Frontal cortex (tissue), 4 donors: ENCODE measurements around the gene FGFR4. TPM values are rescaled to one million over a fixed set of nuclear protein-coding genes. Genes with fewer than 3 reads are reported as not detected.

Experiments used
- DNase-seq, 2 donors: peaks; one replicate each; pipeline ENCODE4 v3.0.0; 2012; ENCODE audit warnings: low spot score in 2 of 2
- FAIRE-seq: peaks from 2 replicates; lab custom pipeline; 2012; peaks lifted over from hg19 to GRCh38; lab: Jason Lieb, UNC
- total RNA-seq: library from RNA; depleted of rRNA; stranded (reverse); fragments of >200 nt; gene quantifications from one replicate; pipeline ENCODE4 v1.2.3, GENCODE V29; 2014
- donor health status: control.
- donor health status: control.
- donor health status: control.

FGFR4 gene
- total RNA-seq, 1 donor from 2014 or later = 1.2 TPM

GRCh38 chr5:177083357-177083756, 3.4 kb upstream of the FGFR4 start:
- FAIRE-seq = no peak
- DNase-seq = no peak

- no peak for FAIRE-seq
These were observed 2.5 kb upstream of the FGFR4 start for GRCh38 chr5:177084175-177084574.

GRCh38 chr5:177085985-177086653, 596 bp upstream of the FGFR4 start:
- DNase-seq (no peak), FAIRE-seq (no peak)

More at GRCh38 chr5:177084175-177084574, 2.5 kb upstream of the FGFR4 start:
- no peak for DNase-seq

GRCh38 chr5:177087398-177088005, 787 bp downstream of the FGFR4 start:
- DNase-seq (no peak), FAIRE-seq (no peak)

- FAIRE-seq (no peak), DNase-seq (no peak)
These were observed 2.4 kb downstream of the FGFR4 start for GRCh38 chr5:177089127-177089526.

GRCh38 chr5:177089825-177090641, 3.3 kb downstream of the FGFR4 start:
- DNase-seq = no peak
- FAIRE-seq = no peak

GRCh38 chr5:177090813-177091212, 4.1 kb downstream of the FGFR4 start:
- FAIRE-seq (no peak), DNase-seq (no peak)

- FAIRE-seq = no peak
- no peak for DNase-seq
These were observed 4.5 kb downstream of the FGFR4 start for GRCh38 chr5:177091232-177091631.

- DNase-seq (no peak), FAIRE-seq (no peak)
These were observed 5.7 kb downstream of the FGFR4 start for GRCh38 chr5:177092178-177093081.

GRCh38 chr5:177093082-177093712, 6.5 kb downstream of the FGFR4 start:
- FAIRE-seq (no peak), DNase-seq (no peak)

- DNase-seq (no peak), FAIRE-seq (no peak)
These were observed 7.1 kb downstream of the FGFR4 start for GRCh38 chr5:177093803-177094202.

GRCh38 chr5:177094224-177095087, 7.7 kb downstream of the FGFR4 start:
- FAIRE-seq = no peak

GRCh38 chr5:177095088-177095669, 8.5 kb downstream of the FGFR4 start:
- DNase-seq = no peak
- no peak for FAIRE-seq

More at GRCh38 chr5:177094224-177095087, 7.7 kb downstream of the FGFR4 start:
- peak in 1 of 2 donors; percentile 52 for DNase-seq

- FAIRE-seq (no peak), DNase-seq (no peak)
These were observed 9.7 kb downstream of the FGFR4 start for GRCh38 chr5:177096162-177097015.

- DNase-seq = no peak
- no peak for FAIRE-seq
These were observed 10.6 kb downstream of the FGFR4 start for GRCh38 chr5:177097016-177097985.

- FAIRE-seq (no peak), DNase-seq (no peak)
These were observed 11.4 kb downstream of the FGFR4 start for GRCh38 chr5:177098120-177098469.
